ENCODE results near the gene COX10.

Gene COX10

GRCh38 chr17:14123619-14124278 is 54.4 kb downstream of the COX10 start:
- Histone ChIP-seq H3K4ac (ENCODE audit: low read depth, low read length) (no peak overlapping the region), H3K4me3 (ENCODE audit: low read depth, low read length) (no peak overlapping the region), H3K79me2 (ENCODE audit: control insufficient read depth, insufficient read depth, low read length, poor library complexity) (no peaks in the 10 kb centered on the region), H3K9ac (ENCODE audit: low read length) (no peak overlapping the region), H2BK120ac (ENCODE audit: insufficient read depth, low read length, poor library complexity) (no peak overlapping the region), H4K91ac (ENCODE audit: low read depth, low read length) (no peak overlapping the region), H2BK5ac (ENCODE audit: low read depth, low read length, poor library complexity) (no peak overlapping the region), H3K36me3 (ENCODE audit: control insufficient read depth in 1 of 2, insufficient read depth in 2 of 2, low read length in 2 of 2) (no peaks in the 10 kb centered on the region), H3K14ac (ENCODE audit: low read length) (no peak overlapping the region), H3K79me1 (ENCODE audit: low read length) (no peaks in the 10 kb centered on the region), H3K18ac (ENCODE audit: low read length) (no peak overlapping the region), H4K12ac (ENCODE audit: low read depth, low read length) (no peak overlapping the region), H3K4me1 (ENCODE audit: control insufficient read depth in 1 of 2, insufficient read depth in 2 of 2, low read length in 2 of 2) (no peaks in the 10 kb centered on the region), H2AK5ac (ENCODE audit: low read length) (no peak overlapping the region), H2AFZ (ENCODE audit: insufficient read depth, low read length, poor library complexity) (no peak overlapping the region), H3K9me3 (ENCODE audit: insufficient read depth, low read depth, low read length) (no peaks in the 10 kb centered on the region), H3K27me3 (ENCODE audit: insufficient read depth, low read length) (no peaks in the 10 kb centered on the region), H4K8ac (ENCODE audit: low read depth, low read length) (no peak overlapping the region), H2BK12ac (ENCODE audit: low read length) (no peak overlapping the region), H3K4me2 (ENCODE audit: low read length) (no peak overlapping the region), H3K23ac (ENCODE audit: low read length) (no peak overlapping the region), H3K27ac (ENCODE audit: low read depth, low read length) (no peak overlapping the region)
- no peak for DNase-seq
- no CpG with 5 or more reads among the region's 5 CpGs for WGBS (ENCODE audit: extremely low coverage, insufficient coverage, insufficient read length)

GRCh38 chr17:14124854-14125253 is 55.5 kb downstream of the COX10 start:
- Histone ChIP-seq H3K23ac (ENCODE audit: low read length) (no peak overlapping the region), H3K79me1 (ENCODE audit: low read length) (no peaks in the 10 kb centered on the region), H3K14ac (ENCODE audit: low read length) (no peak overlapping the region), H2BK12ac (ENCODE audit: low read length) (no peak overlapping the region), H3K4me3 (ENCODE audit: low read depth, low read length) (no peak overlapping the region), H3K4me1 (ENCODE audit: control insufficient read depth in 1 of 2, insufficient read depth in 2 of 2, low read length in 2 of 2) (no peaks in the 10 kb centered on the region), H3K4me2 (ENCODE audit: low read length) (no peak overlapping the region), H3K4ac (ENCODE audit: low read depth, low read length) (no peak overlapping the region), H2BK5ac (ENCODE audit: low read depth, low read length, poor library complexity) (no peak overlapping the region), H2BK120ac (ENCODE audit: insufficient read depth, low read length, poor library complexity) (no peak overlapping the region), H2AFZ (ENCODE audit: insufficient read depth, low read length, poor library complexity) (no peak overlapping the region), H3K9me3 (ENCODE audit: insufficient read depth, low read depth, low read length) (no peaks in the 10 kb centered on the region), H3K18ac (ENCODE audit: low read length) (no peak overlapping the region), H4K91ac (ENCODE audit: low read depth, low read length) (no peak overlapping the region), H2AK5ac (ENCODE audit: low read length) (no peak overlapping the region), H3K27me3 (ENCODE audit: insufficient read depth, low read length) (no peaks in the 10 kb centered on the region), H3K27ac (ENCODE audit: low read depth, low read length) (no peak overlapping the region), H3K9ac (ENCODE audit: low read length) (no peak overlapping the region), H3K79me2 (ENCODE audit: control insufficient read depth, insufficient read depth, low read length, poor library complexity) (no peaks in the 10 kb centered on the region), H3K36me3 (ENCODE audit: control insufficient read depth in 1 of 2, insufficient read depth in 2 of 2, low read length in 2 of 2) (no peaks in the 10 kb centered on the region), H4K12ac (ENCODE audit: low read depth, low read length) (no peak overlapping the region), H4K8ac (ENCODE audit: low read depth, low read length) (no peak overlapping the region)
- WGBS (ENCODE audit: extremely low coverage, insufficient coverage, insufficient read length): no CpG with 5 or more reads among the region's 4 CpGs
- no peak for DNase-seq

GRCh38 chr17:14125518-14126137 is 56.3 kb downstream of the COX10 start:
- WGBS (ENCODE audit: extremely low coverage, insufficient coverage, insufficient read length): no CpG with 5 or more reads among the region's 6 CpGs
- no peak overlapping the region for H3K4me3 ChIP-seq (ENCODE audit: low read depth, low read length)

GRCh38 chr17:14133104-14133503 is 63.8 kb downstream of the COX10 start:
- Histone ChIP-seq H3K79me1 (ENCODE audit: low read length) (no peaks in the 10 kb centered on the region), H3K4me3 (ENCODE audit: low read depth, low read length) (no peak overlapping the region), H3K14ac (ENCODE audit: low read length) (no peak overlapping the region), H3K4ac (ENCODE audit: low read depth, low read length) (no peak overlapping the region), H3K79me2 (ENCODE audit: control insufficient read depth, insufficient read depth, low read length, poor library complexity) (no peaks in the 10 kb centered on the region), H3K4me2 (ENCODE audit: low read length) (no peak overlapping the region), H3K36me3 (ENCODE audit: control insufficient read depth in 1 of 2, insufficient read depth in 2 of 2, low read length in 2 of 2) (no peaks in the 10 kb centered on the region), H2BK5ac (ENCODE audit: low read depth, low read length, poor library complexity) (no peak overlapping the region), H3K9ac (ENCODE audit: low read length) (no peak overlapping the region), H3K18ac (ENCODE audit: low read length) (no peak overlapping the region), H4K8ac (ENCODE audit: low read depth, low read length) (no peak overlapping the region), H2BK12ac (ENCODE audit: low read length) (no peak overlapping the region), H3K4me1 (ENCODE audit: control insufficient read depth in 1 of 2, insufficient read depth in 2 of 2, low read length in 2 of 2) (no peaks in the 10 kb centered on the region), H2AK5ac (ENCODE audit: low read length) (no peak overlapping the region), H3K9me3 (ENCODE audit: insufficient read depth, low read depth, low read length) (no peaks in the 10 kb centered on the region), H3K23ac (ENCODE audit: low read length) (no peak overlapping the region), H3K27ac (ENCODE audit: low read depth, low read length) (no peak overlapping the region), H3K27me3 (ENCODE audit: insufficient read depth, low read length) (no peaks in the 10 kb centered on the region), H4K12ac (ENCODE audit: low read depth, low read length) (no peak overlapping the region), H2AFZ (ENCODE audit: insufficient read depth, low read length, poor library complexity) (no peak overlapping the region), H2BK120ac (ENCODE audit: insufficient read depth, low read length, poor library complexity) (no peak overlapping the region), H4K91ac (ENCODE audit: low read depth, low read length) (no peak overlapping the region)
- DNase-seq: no peak

More at GRCh38 chr17:14125518-14126137, 56.3 kb downstream of the COX10 start:
- H4K91ac ChIP-seq (ENCODE audit: low read depth, low read length): no peak overlapping the region
- no peak overlapping the region for H2BK120ac ChIP-seq (ENCODE audit: insufficient read depth, low read length, poor library complexity)
- no peaks in the 10 kb centered on the region for H3K79me2 ChIP-seq (ENCODE audit: control insufficient read depth, insufficient read depth, low read length, poor library complexity)
- no peaks in the 10 kb centered on the region for H3K27me3 ChIP-seq (ENCODE audit: insufficient read depth, low read length)
- no peak overlapping the region for H2BK12ac ChIP-seq (ENCODE audit: low read length)
- H3K4me2 ChIP-seq (ENCODE audit: low read length): no peak overlapping the region
- no peak overlapping the region for H3K9ac ChIP-seq (ENCODE audit: low read length)
- H3K23ac ChIP-seq (ENCODE audit: low read length): no peak overlapping the region
- no peak overlapping the region for H2AFZ ChIP-seq (ENCODE audit: insufficient read depth, low read length, poor library complexity)
- H3K79me1 ChIP-seq (ENCODE audit: low read length): no peaks in the 10 kb centered on the region
- no peak overlapping the region for H2BK5ac ChIP-seq (ENCODE audit: low read depth, low read length, poor library complexity)
- no peak overlapping the region for H4K8ac ChIP-seq (ENCODE audit: low read depth, low read length)
- no peak overlapping the region for H2AK5ac ChIP-seq (ENCODE audit: low read length)
- no peaks in the 10 kb centered on the region for H3K9me3 ChIP-seq (ENCODE audit: insufficient read depth, low read depth, low read length)
- no peak overlapping the region for H3K27ac ChIP-seq (ENCODE audit: low read depth, low read length)
- no peak overlapping the region for H4K12ac ChIP-seq (ENCODE audit: low read depth, low read length)
- H3K4me1 ChIP-seq (ENCODE audit: control insufficient read depth in 1 of 2, insufficient read depth in 2 of 2, low read length in 2 of 2): no peaks in the 10 kb centered on the region
- DNase-seq: no peak
- H3K14ac ChIP-seq (ENCODE audit: low read length): no peak overlapping the region
- H3K18ac ChIP-seq (ENCODE audit: low read length): no peak overlapping the region
- no peak overlapping the region for H3K4ac ChIP-seq (ENCODE audit: low read depth, low read length)
- no peaks in the 10 kb centered on the region for H3K36me3 ChIP-seq (ENCODE audit: control insufficient read depth in 1 of 2, insufficient read depth in 2 of 2, low read length in 2 of 2)
